ENCODE data around the gene HADHB. TPM values are rescaled to one million over a fixed set of nuclear protein-coding genes. Genes with fewer than 3 reads are reported as not detected.
A peak's percentile ranks its signal among the peaks of the same experiment; 100 is the strongest.
"Not testable (repeated sequence)": the region's sequence is repeated elsewhere in the genome, so short reads cannot be mapped to it uniquely, and the experiment has no call there.

The HADHB gene
- polyA plus RNA-seq, 1 of the 3 experiments (the other 2 are of a cell fraction) = 108 TPM

DNA sequence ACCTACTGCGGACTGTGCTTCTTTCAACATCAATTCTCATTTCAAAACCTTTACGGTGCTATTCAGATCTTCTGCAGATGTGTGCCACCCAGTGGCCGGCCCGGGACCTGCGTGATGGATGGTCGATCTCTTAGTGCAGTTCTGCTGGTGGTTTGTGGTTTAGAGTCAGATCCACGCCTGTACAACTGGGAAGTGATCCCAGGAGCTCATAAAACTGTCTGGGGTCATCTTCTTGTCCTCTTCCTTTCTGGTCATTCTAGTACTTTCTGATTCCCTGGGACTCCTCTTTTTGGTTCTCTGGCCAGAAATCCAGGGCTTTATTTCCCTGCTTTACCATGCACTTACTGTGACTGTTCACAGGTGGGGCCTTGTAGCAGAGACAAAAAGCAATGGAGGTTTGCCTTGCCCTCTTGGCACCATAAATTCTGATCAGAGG lies 85.4 kb downstream of the HADHB start (continued):
- TF ChIP-seq CTCF (IDR thresholded peaks at IDR 0.05) = peak; percentile 98
- TF ChIP-seq NFIC (IDR thresholded peaks at IDR 0.05; ENCODE audit: borderline replicate concordance) = no peak
- TF ChIP-seq SMC3 (IDR thresholded peaks at IDR 0.05; ENCODE audit: low read depth, low read length) = peak; percentile 90
- TF ChIP-seq FOSL2 (IDR thresholded peaks at IDR 0.05; ENCODE audit: borderline replicate concordance, low read depth) = no peak
- TF ChIP-seq, protein P1, sequence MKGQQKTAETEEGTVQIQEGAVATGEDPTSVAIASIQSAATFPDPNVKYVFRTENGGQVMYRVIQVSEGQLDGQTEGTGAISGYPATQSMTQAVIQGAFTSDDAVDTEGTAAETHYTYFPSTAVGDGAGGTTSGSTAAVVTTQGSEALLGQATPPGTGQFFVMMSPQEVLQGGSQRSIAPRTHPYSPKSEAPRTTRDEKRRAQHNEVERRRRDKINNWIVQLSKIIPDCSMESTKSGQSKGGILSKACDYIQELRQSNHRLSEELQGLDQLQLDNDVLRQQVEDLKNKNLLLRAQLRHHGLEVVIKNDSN (IDR thresholded peaks at IDR 0.05; ENCODE audit: borderline replicate concordance, low read depth) = no peak
- no peak for TF ChIP-seq TEAD4 (IDR thresholded peaks at IDR 0.05; ENCODE audit: borderline replicate concordance, insufficient read depth)
- peak; percentile 12; the same call in 1 of the 2 replicates for TF ChIP-seq NRF1 (IDR thresholded peaks at IDR 0.05; ENCODE audit: low read depth, low read length)
- TF ChIP-seq TCF12 (IDR thresholded peaks at IDR 0.05) = no peak
- no peak for TF ChIP-seq RXRA (IDR thresholded peaks at IDR 0.05; ENCODE audit: borderline replicate concordance, low read depth)
- no peak for TF ChIP-seq ELF1 (IDR thresholded peaks at IDR 0.05)

DNA sequence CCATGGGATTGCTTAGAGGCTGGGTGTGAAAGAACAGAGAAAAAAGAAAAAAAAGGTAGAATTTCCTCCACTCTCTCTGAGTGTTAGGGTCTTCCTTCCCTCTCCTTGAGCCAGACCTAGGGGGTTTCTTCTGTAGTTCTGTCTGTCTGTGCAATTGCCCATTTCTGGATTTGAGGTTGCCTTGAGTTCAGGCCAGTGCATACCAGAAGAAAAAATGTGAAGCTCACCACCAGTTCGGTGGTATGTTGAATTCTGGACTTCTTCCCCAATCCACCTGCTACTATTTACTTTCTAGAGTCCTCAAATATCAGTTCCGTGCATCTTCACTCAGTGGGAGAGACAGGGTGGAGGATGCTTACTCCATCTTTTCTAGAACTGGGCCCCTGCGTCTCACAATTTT lies 85.9 kb downstream of the HADHB start:
- no peaks in the 10 kb centered on the region for H3K27me3 ChIP-seq (ENCODE audit: insufficient read depth)
- H3K4me3 ChIP-seq (ENCODE audit: low read depth in 2 of 2, low read length in 1 of 2) = no peak overlapping the region
- peaks cover 6% of the 10 kb centered on the region for H3F3A ChIP-seq (replicated peaks; ENCODE audit: insufficient read depth)
- H3K36me3 ChIP-seq (replicated peaks in 1 of 2; ENCODE audit: control insufficient read depth in 1 of 2, insufficient read depth in 2 of 2, low read length in 1 of 2) = no peaks in the 10 kb centered on the region
- H3K9me3 ChIP-seq = no peaks in the 10 kb centered on the region
- H3K27ac ChIP-seq (ENCODE audit: low read depth in 2 of 2, low read length in 1 of 2) = no peak overlapping the region
- H3K9ac ChIP-seq = no peak overlapping the region
- no peak for DNase-seq
- H3K9me2 ChIP-seq = no peaks in the 10 kb centered on the region
- H2AFZ ChIP-seq (ENCODE audit: low read depth) = no peak overlapping the region; the same call in 1 of the 2 replicates
- TF ChIP-seq FOSL2 (IDR thresholded peaks at IDR 0.05; ENCODE audit: borderline replicate concordance, low read depth) (no peak), GABPA (IDR thresholded peaks at IDR 0.05; ENCODE audit: low read depth) (no peak), EZH2phosphoT487 (IDR thresholded peaks at IDR 0.05; ENCODE audit: borderline replicate concordance, low read depth) (no peak), YY1 (IDR thresholded peaks at IDR 0.05; ENCODE audit: low read depth) (no peak), CHD2 (IDR thresholded peaks at IDR 0.05; ENCODE audit: low read length, partially characterized antibody) (no peak), RCOR1 (IDR thresholded peaks at IDR 0.05; ENCODE audit: low read length) (no peak), RAD21 (IDR thresholded peaks at IDR 0.05; ENCODE audit: low read length) (no peak), MEF2A (IDR thresholded peaks at IDR 0.05; ENCODE audit: borderline replicate concordance, low read depth) (no peak), TAF1 (IDR thresholded peaks at IDR 0.05; ENCODE audit: borderline replicate concordance, low read depth, low read length) (no peak), RXRA (IDR thresholded peaks at IDR 0.05; ENCODE audit: borderline replicate concordance, low read depth) (no peak)
- TF ChIP-seq, protein P2, sequence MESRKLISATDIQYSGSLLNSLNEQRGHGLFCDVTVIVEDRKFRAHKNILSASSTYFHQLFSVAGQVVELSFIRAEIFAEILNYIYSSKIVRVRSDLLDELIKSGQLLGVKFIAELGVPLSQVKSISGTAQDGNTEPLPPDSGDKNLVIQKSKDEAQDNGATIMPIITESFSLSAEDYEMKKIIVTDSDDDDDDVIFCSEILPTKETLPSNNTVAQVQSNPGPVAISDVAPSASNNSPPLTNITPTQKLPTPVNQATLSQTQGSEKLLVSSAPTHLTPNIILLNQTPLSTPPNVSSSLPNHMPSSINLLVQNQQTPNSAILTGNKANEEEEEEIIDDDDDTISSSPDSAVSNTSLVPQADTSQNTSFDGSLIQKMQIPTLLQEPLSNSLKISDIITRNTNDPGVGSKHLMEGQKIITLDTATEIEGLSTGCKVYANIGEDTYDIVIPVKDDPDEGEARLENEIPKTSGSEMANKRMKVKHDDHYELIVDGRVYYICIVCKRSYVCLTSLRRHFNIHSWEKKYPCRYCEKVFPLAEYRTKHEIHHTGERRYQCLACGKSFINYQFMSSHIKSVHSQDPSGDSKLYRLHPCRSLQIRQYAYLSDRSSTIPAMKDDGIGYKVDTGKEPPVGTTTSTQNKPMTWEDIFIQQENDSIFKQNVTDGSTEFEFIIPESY (IDR thresholded peaks at IDR 0.05; ENCODE audit: borderline replicate concordance, low read depth) = no peak
- TF ChIP-seq, protein P3, sequence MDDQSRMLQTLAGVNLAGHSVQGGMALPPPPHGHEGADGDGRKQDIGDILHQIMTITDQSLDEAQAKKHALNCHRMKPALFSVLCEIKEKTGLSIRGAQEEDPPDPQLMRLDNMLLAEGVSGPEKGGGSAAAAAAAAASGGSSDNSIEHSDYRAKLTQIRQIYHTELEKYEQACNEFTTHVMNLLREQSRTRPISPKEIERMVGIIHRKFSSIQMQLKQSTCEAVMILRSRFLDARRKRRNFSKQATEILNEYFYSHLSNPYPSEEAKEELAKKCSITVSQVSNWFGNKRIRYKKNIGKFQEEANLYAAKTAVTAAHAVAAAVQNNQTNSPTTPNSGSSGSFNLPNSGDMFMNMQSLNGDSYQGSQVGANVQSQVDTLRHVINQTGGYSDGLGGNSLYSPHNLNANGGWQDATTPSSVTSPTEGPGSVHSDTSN (IDR thresholded peaks at IDR 0.05) = no peak
- ChIA-PET CTCF (interaction anchor here (0.6 to 5.3 kb wide), 43 partner anchors 8 to 379 kb away, joined by 3 to 68 read pairs (median 4); partner anchors contain the start of gene SELENOI), POLR2A (no interaction called here)
- no peak overlapping the region for H3K4me2 ChIP-seq
- H4K20me1 ChIP-seq (ENCODE audit: insufficient read depth) = no peaks in the 10 kb centered on the region
- no peaks in the 10 kb centered on the region for H3K79me2 ChIP-seq (ENCODE audit: insufficient read depth)
- 81% methylated on average over 3 of the region's 3 CpGs for WGBS (ENCODE audit: low lambda C conversion rate)
- peaks cover 0 to 2% of the 10 kb centered on the region in 2 experiments; a peak in 1 of 4 replicates for H3K4me1 ChIP-seq (ENCODE audit: control insufficient read depth in 1 of 2, insufficient read depth in 2 of 2, low read depth in 1 of 2, low read length in 1 of 2)

DNA sequence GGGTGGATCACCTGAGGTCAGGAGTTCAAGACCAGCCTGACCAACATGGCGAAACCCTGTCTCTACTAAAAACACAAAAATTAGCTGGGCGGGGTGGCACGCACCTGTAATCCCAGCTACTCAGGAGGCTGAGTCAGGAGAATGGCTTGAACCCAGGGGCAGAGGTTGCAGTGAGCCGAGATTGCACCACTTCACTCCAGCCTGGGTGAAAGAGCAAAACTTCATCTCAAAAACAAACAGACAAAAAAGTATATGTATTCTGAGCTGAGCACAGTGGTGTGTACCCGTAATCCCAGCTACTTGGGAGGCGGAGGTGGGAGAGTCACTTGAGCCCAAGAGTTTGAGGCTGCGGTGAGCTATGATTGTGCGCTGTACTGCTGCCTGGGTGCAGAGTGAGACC lies 86.6 kb downstream of the HADHB start:
- H3K4me3 ChIP-seq (ENCODE audit: low read depth in 2 of 2, low read length in 1 of 2); H3K9ac ChIP-seq; H3K79me2 ChIP-seq (ENCODE audit: insufficient read depth); H3K27me3 ChIP-seq (ENCODE audit: insufficient read depth); DNase-seq; H3K4me2 ChIP-seq; H4K20me1 ChIP-seq (ENCODE audit: insufficient read depth); H2AFZ ChIP-seq (ENCODE audit: low read depth); H3F3A ChIP-seq (replicated peaks; ENCODE audit: insufficient read depth); H3K36me3 ChIP-seq (replicated peaks in 1 of 2; ENCODE audit: control insufficient read depth in 1 of 2, insufficient read depth in 2 of 2, low read length in 1 of 2); H3K27ac ChIP-seq (ENCODE audit: low read depth in 2 of 2, low read length in 1 of 2); H3K4me1 ChIP-seq (ENCODE audit: control insufficient read depth in 1 of 2, insufficient read depth in 2 of 2, low read depth in 1 of 2, low read length in 1 of 2); H3K9me3 ChIP-seq; H3K9me2 ChIP-seq: not testable (repeated sequence)
- 82% methylated on average over 8 of the region's 8 CpGs for WGBS (ENCODE audit: low lambda C conversion rate)
- CTCF ChIA-PET = interaction anchor here (0.7 to 5.3 kb wide), 21 partner anchors 9 to 380 kb away, joined by 3 to 68 read pairs (median 6); partner anchors contain the start of gene SELENOI
- POLR2A ChIA-PET = interaction anchor here (0.5 kb wide), 1 partner anchor 15 kb away, joined by 3 read pairs; the partner anchor contains the start of gene SELENOI
